Brain pericyte (primary cell): ENCODE measurements around the gene CLEC18B.
"Not testable (repeated sequence)": the region's sequence is repeated elsewhere in the genome, so short reads cannot be mapped to it uniquely, and the experiment has no call there.

Experiments
- DNase-seq: peaks from one replicate; pipeline ENCODE4 v3.0.0-alpha.2; 2012; ENCODE audit warnings: low read depth, low spot score

The CLEC18B gene

GRCh38 chr16:74443624-74444346, 22.5 kb upstream of the CLEC18B start:
- DNase-seq, result not testable (repeated sequence)

GRCh38 chr16:74439685-74440084, 18.4 kb upstream of the CLEC18B start:
- DNase-seq, result no peak

GRCh38 chr16:74438492-74438979, 17.3 kb upstream of the CLEC18B start:
- DNase-seq, result no peak

- no peak for DNase-seq
These were observed 10.2 kb upstream of the CLEC18B start for GRCh38 chr16:74431516-74431915.

- DNase-seq, result not testable (repeated sequence)
These were observed 8.9 kb upstream of the CLEC18B start for GRCh38 chr16:74430036-74430712.

GRCh38 chr16:74428493-74428892, 7.2 kb upstream of the CLEC18B start:
- not testable (repeated sequence) for DNase-seq

GRCh38 chr16:74425751-74426150, 4.5 kb upstream of the CLEC18B start:
- DNase-seq, result not testable (repeated sequence)

GRCh38 chr16:74423721-74424120, 2.4 kb upstream of the CLEC18B start:
- DNase-seq, result not testable (repeated sequence)

- DNase-seq, result not testable (repeated sequence)
These were observed 808 bp upstream of the CLEC18B start for GRCh38 chr16:74422086-74422485.

GRCh38 chr16:74421482-74421785, 156 bp upstream of the CLEC18B start:
- not testable (repeated sequence) for DNase-seq

GRCh38 chr16:74419811-74420210, 1.5 kb downstream of the CLEC18B start:
- DNase-seq, result not testable (repeated sequence)

GRCh38 chr16:74417897-74418296, 3.4 kb downstream of the CLEC18B start:
- not testable (repeated sequence) for DNase-seq

- not testable (repeated sequence) for DNase-seq
These were observed 7.4 kb downstream of the CLEC18B start for GRCh38 chr16:74413920-74414319.

- DNase-seq, result not testable (repeated sequence)
These were observed 7.8 kb downstream of the CLEC18B start for GRCh38 chr16:74413485-74413884.

- DNase-seq, result not testable (repeated sequence)
These were observed 8.4 kb downstream of the CLEC18B start for GRCh38 chr16:74412775-74413390.

GRCh38 chr16:74412138-74412774, 9.0 kb downstream of the CLEC18B start:
- not testable (repeated sequence) for DNase-seq

- not testable (repeated sequence) for DNase-seq
These were observed 10.3 kb downstream of the CLEC18B start for GRCh38 chr16:74410981-74411380.

GRCh38 chr16:74410057-74410957, 11.0 kb downstream of the CLEC18B start:
- DNase-seq, result not testable (repeated sequence)

- DNase-seq, result not testable (repeated sequence)
These were observed 11.9 kb downstream of the CLEC18B start for GRCh38 chr16:74409185-74409981.

GRCh38 chr16:74407362-74407705, 13.9 kb downstream of the CLEC18B start:
- not testable (repeated sequence) for DNase-seq
